IPS-18c (cell line): Measurements from ENCODE around the gene CACNA2D2.

Experiments
- H3K4me3 ChIP-seq: 2 replicates; pipeline ENCODE4 v1.7.0; 2013; ENCODE audit warnings: low read depth, mild to moderate bottlenecking, low read length, moderate library complexity; ENCODE audit not compliant: insufficient read depth
- H3K9me3 ChIP-seq: one replicate; pipeline ENCODE4 v1.6.1; 2013; ENCODE audit warnings: mild to moderate bottlenecking, low read length, moderate library complexity; ENCODE audit not compliant: control insufficient read depth, insufficient read depth

The CACNA2D2 gene

GRCh38 chr3:50423543-50423942 lies 79.9 kb downstream of the CACNA2D2 start:
- H3K4me3 ChIP-seq: no peak overlapping the region
- no peaks in the 10 kb centered on the region for H3K9me3 ChIP-seq

GRCh38 chr3:50422153-50422552 lies 81.3 kb downstream of the CACNA2D2 start:
- Histone ChIP-seq H3K9me3 (no peaks in the 10 kb centered on the region), H3K4me3 (no peak overlapping the region)

GRCh38 chr3:50419595-50420370 lies 83.7 kb downstream of the CACNA2D2 start:
- Histone ChIP-seq H3K9me3 (no peaks in the 10 kb centered on the region), H3K4me3 (no peak overlapping the region)

GRCh38 chr3:50418850-50419249 lies 84.6 kb downstream of the CACNA2D2 start:
- Histone ChIP-seq H3K9me3 (no peaks in the 10 kb centered on the region), H3K4me3 (no peak overlapping the region)

GRCh38 chr3:50417637-50418033 lies 85.8 kb downstream of the CACNA2D2 start:
- H3K9me3 ChIP-seq: no peaks in the 10 kb centered on the region
- no peak overlapping the region for H3K4me3 ChIP-seq

GRCh38 chr3:50416736-50417636 lies 86.4 kb downstream of the CACNA2D2 start:
- H3K4me3 ChIP-seq: no peak overlapping the region
- H3K9me3 ChIP-seq: no peaks in the 10 kb centered on the region

GRCh38 chr3:50415816-50416215 lies 87.6 kb downstream of the CACNA2D2 start:
- Histone ChIP-seq H3K4me3 (no peak overlapping the region), H3K9me3 (no peaks in the 10 kb centered on the region)

- no peak overlapping the region for H3K4me3 ChIP-seq
- no peaks in the 10 kb centered on the region for H3K9me3 ChIP-seq
Measured at GRCh38 chr3:50415061-50415460, 88.4 kb downstream of the CACNA2D2 start.

- H3K9me3 ChIP-seq: no peaks in the 10 kb centered on the region
- H3K4me3 ChIP-seq: no peak overlapping the region
Measured at GRCh38 chr3:50414616-50415015, 88.8 kb downstream of the CACNA2D2 start.

- Histone ChIP-seq H3K9me3 (no peaks in the 10 kb centered on the region), H3K4me3 (no peak overlapping the region)
Measured at GRCh38 chr3:50412231-50412754, 91.1 kb downstream of the CACNA2D2 start.

- no peak overlapping the region for H3K4me3 ChIP-seq
- no peaks in the 10 kb centered on the region for H3K9me3 ChIP-seq
Measured at GRCh38 chr3:50411229-50411628, 92.2 kb downstream of the CACNA2D2 start.

GRCh38 chr3:50410608-50411139 lies 92.8 kb downstream of the CACNA2D2 start:
- Histone ChIP-seq H3K9me3 (no peaks in the 10 kb centered on the region), H3K4me3 (no peak overlapping the region)

GRCh38 chr3:50410185-50410584 lies 93.2 kb downstream of the CACNA2D2 start:
- Histone ChIP-seq H3K9me3 (no peaks in the 10 kb centered on the region), H3K4me3 (no peak overlapping the region)

GRCh38 chr3:50408443-50408944 lies 94.9 kb downstream of the CACNA2D2 start:
- Histone ChIP-seq H3K4me3 (no peak overlapping the region), H3K9me3 (no peaks in the 10 kb centered on the region)

- Histone ChIP-seq H3K4me3 (no peak overlapping the region), H3K9me3 (no peaks in the 10 kb centered on the region)
Measured at GRCh38 chr3:50406487-50406886, 96.9 kb downstream of the CACNA2D2 start.

GRCh38 chr3:50405249-50405648 lies 98.2 kb downstream of the CACNA2D2 start:
- Histone ChIP-seq H3K9me3 (no peaks in the 10 kb centered on the region), H3K4me3 (no peak overlapping the region)

- no peak overlapping the region for H3K4me3 ChIP-seq
- no peaks in the 10 kb centered on the region for H3K9me3 ChIP-seq
Measured at GRCh38 chr3:50401978-50402595, 101.3 kb downstream of the CACNA2D2 start.
